Measurements from ENCODE around the gene AMBRA1.
"Not testable (repeated sequence)": the region's sequence is repeated elsewhere in the genome, so short reads cannot be mapped to it uniquely, and the experiment has no call there.

AMBRA1 gene

GRCh38 chr11:46612326-46612725, 18.5 kb upstream of the AMBRA1 start:
- no peak for DNase-seq (ENCODE audit: low read depth in 2 of 2)

- no peak for DNase-seq (ENCODE audit: low read depth in 2 of 2)
Observed at GRCh38 chr11:46611526-46612304, 17.9 kb upstream of the AMBRA1 start.

- no peak for DNase-seq (ENCODE audit: low read depth in 2 of 2)
Observed at GRCh38 chr11:46609386-46609785, 15.6 kb upstream of the AMBRA1 start.

GRCh38 chr11:46607516-46607915, 13.7 kb upstream of the AMBRA1 start:
- DNase-seq (ENCODE audit: low read depth in 2 of 2), result no peak

- no peak for DNase-seq (ENCODE audit: low read depth in 2 of 2)
Observed at GRCh38 chr11:46604796-46605195, 11.0 kb upstream of the AMBRA1 start.

DNA sequence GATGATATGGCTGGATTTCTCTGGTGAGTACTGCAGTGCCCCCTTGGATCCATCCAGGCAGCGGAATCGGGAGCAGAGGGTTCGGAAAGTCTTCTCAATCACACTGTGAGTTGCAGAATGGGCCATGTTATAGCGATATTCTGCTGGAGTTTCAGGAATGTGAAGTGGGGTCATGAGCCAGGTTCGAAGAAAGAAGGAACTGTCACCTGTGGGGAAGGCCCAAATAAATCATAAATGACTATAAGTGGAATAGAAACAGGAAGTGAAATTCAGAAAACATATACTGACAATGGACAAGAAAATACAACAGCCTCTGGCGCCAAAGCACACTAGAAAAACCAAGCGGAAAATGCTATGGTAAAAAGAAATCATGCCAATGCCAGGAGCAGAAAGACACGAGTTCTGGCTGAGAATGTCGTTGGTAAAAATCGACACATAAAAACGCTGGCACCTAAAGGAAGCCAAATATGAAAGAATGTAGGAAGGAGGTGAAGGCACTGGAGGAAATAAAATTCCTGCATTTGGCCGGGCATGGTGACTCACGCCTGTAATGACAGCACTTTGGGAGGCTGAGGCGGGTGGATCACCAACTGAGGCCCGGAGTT, 10.0 kb upstream of the AMBRA1 start:
- no peak for DNase-seq (ENCODE audit: low read depth in 2 of 2)

DNA sequence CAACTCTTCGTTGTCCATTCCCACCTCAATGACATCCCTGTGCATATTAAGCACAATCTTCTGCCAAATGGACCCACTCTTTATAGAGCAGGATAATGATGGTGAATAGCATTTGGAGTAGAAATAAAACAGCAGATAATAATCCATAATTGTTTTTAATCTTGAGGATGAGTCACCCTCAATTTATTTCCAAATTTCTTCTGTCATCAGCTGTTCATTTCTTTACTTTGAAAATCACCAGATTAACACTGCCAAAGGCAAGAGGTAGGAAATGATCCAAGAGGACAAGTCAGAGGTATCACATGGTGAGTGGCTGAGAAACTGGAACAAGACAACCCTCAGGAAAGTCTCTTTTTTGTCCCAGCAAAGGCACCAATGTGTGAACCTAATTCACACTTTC, 7.3 kb upstream of the AMBRA1 start:
- DNase-seq (ENCODE audit: low read depth in 2 of 2), result no peak

DNA sequence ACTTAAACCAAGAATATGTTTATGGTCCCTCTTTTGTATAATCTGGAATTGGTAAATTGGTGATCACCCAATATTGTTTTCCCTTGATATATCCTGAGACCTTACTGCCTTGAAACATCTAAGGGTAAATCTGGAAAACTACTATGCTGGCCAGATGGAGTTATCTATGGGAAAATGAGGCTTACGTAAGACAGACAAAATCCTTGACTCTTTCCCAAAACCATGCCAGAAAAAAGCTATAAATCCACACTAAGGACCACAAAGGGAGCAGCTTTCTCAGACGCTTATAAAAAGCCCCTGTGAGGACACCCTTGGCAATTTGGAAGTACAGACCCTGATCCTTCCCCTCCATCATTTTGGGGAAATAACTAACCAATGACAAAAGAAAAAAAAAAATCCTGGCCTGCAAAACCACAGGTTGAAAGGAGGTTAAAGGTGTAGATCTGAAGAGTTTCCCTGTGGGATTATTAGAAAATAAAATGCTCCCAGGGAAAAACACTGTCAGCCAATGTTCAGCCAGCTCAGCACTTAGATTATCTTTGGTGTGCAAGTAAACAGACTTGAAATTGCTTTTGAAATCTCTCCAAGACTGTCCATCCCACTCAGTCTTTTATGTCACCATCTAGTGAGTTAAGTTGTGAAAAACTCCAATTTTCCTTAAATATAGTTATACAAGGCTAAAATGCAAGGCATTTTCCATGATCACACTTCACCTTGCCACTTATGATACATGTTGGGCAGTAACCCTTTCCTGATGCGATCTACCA, 6.6 kb upstream of the AMBRA1 start:
- no peak for DNase-seq (ENCODE audit: low read depth in 2 of 2)

DNA sequence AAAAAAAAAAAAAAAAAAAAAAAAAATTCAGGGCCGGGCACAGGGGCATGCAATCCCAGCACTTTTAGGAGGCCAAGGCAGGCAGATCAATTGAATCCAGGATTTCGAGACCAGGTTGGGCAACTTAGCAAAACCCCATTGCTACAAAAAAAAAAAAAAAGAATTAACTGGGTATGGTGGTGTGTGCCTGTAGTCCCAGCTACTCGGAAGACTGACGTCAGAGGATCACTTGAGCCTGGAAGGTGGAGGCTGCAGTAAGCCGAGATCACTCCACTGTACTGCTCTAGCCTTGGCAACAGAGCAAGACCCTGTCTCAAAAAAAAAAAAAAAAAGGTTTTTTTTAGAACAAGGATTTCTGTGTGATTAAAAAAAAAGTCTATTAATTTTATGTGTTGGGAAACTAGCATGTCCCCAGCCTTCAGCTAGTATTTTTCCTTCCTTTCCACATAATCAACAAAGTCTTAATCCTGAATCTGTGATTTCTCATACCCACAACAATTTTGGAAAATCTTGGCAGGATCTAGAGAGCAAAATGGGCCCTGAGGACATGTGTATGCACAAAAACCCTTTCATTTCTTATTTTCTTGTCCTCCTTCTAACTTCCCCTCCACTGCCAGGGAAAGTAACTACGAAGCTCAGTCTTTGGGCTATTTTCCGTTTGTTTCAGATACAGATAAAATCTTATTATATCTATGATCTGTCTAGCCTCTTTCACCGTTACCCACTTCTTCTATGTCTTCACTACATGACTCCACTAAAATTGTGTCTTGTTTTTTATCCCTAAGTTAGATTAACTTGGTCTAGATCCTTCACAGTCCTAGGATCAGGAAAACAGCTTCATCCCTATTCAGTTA, 5.7 kb upstream of the AMBRA1 start:
- DNase-seq (ENCODE audit: low read depth in 2 of 2), result no peak

- DNase-seq (ENCODE audit: low read depth in 2 of 2), result no peak
Observed at GRCh38 chr11:46597609-46598219, 3.9 kb upstream of the AMBRA1 start.

DNA sequence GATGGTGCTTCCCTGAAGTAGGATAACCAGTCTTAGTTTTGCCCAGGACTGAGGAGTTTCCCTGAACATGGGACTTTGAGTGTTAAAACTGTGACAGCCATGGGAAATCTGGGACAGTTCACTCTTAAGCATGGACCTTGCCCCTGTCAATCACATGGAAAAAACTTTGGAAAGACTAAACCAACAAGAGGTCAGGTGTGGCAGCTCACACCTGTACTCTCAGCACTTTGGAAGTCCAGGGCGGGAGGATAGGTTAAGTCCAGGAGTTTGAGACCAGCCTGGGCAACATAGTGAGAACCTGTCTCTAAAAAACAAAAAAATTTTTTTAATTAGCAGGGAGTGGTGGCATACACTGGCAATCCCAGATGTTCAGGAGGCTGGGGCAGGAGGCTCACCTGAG, 3.3 kb upstream of the AMBRA1 start:
- DNase-seq (ENCODE audit: low read depth in 2 of 2), result no peak

DNA sequence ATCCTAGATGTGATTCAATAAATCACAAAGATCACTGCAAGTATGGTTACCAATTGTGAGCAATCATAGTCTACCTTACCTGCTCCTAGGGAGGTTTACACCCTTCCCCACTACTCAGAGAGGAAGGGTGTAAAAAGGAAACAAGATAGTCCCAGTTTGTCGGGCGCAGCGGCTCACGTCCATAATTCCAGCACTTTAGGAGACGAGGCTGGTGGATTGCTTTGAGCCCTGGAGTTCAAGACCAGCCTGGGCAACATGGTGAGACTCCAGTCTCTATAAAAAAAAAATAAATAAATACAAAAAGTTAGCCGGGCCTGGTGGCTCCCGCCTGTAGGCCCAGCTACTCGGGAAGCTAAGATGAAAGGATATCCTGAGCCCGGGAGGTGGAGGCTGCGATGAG, 962 bp upstream of the AMBRA1 start:
- DNase-seq (ENCODE audit: low read depth in 2 of 2), result no peak

DNA sequence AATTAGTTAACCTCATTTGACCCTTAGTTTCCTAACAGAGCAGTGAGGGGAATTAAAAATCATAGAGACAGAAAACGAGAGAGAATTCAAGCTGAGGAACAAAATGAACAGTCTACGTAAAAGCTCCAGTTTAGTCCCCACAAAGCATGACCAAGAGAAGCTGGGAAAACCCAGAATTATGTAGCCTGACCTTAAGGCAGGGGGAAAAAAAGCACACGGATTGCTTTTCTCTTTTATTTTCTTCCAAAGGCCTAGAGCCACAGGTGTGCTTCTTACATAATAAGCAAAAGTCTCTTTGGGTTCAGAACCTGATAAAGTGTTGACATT, 514 bp upstream of the AMBRA1 start:
- no peak for DNase-seq (ENCODE audit: low read depth in 2 of 2)

GRCh38 chr11:46590740-46591605, 2.9 kb downstream of the AMBRA1 start:
- no peak for DNase-seq (ENCODE audit: low read depth in 2 of 2)

- no peak for DNase-seq (ENCODE audit: low read depth in 2 of 2)
Observed at GRCh38 chr11:46588915-46589314, 4.9 kb downstream of the AMBRA1 start.

- no peak for DNase-seq (ENCODE audit: low read depth in 2 of 2)
Observed at GRCh38 chr11:46588131-46588530, 5.7 kb downstream of the AMBRA1 start.

DNA sequence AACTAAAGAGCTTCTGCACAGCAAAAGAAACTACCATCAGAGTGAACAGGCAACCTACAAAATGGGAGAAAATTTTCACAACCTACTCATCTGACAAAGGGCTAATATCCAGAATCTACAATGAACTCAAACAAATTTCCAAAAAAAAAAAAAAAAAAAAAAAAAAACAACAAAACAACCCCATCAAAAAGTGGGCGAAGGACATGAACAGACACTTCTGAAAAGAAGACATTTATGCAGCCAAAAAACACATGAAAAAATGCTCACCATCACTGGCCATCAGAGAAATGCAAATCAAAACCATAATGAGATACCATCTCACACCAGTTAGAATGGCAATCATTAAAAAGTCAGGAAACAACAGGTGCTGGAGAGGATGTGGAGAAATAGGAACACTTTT, 10.3 kb downstream of the AMBRA1 start:
- DNase-seq (ENCODE audit: low read depth in 2 of 2), result not testable (repeated sequence)

GRCh38 chr11:46582588-46582987, 11.2 kb downstream of the AMBRA1 start:
- DNase-seq (ENCODE audit: low read depth in 2 of 2), result no peak

DNA sequence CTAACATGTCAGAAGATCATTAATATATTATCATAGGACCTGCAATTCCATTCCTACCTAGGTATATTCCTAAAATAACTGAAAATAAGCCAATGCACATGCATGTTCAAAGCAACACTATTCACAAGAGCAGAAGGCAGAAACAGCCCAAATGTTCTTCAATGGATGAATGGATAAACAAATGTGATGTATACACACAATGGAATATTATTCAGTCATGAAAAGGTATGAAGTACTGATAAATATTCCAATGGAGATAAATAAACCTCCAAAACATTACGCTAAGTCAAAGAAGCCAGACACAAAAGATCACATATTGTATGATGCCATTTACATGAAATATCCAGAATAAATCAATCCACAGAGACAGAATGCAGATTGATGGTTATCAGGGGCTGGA, 16.8 kb downstream of the AMBRA1 start:
- DNase-seq (ENCODE audit: low read depth in 2 of 2), result no peak

GRCh38 chr11:46574656-46575055, 19.2 kb downstream of the AMBRA1 start:
- no peak for DNase-seq (ENCODE audit: low read depth in 2 of 2)

Data from stimulated activated CD4-positive, alpha-beta T cell treated with anti-CD3 and anti-CD28 coated beads, Interleukin-1b, Interleukin-23, amount 100 ng/mL, for 4 hours (primary cell).